NCI-H82 (cell line): ENCODE results near the gene FBXO5.
A peak's percentile ranks its signal among the peaks of the same experiment; 100 is the strongest.
"Not testable (repeated sequence)": the region's sequence is repeated elsewhere in the genome, so short reads cannot be mapped to it uniquely, and the experiment has no call there.

Experiments
- DNase-seq: peaks from one replicate; lab custom pipeline; 2025; lab: John Stamatoyannopoulos, UW

The FBXO5 gene, protein sequence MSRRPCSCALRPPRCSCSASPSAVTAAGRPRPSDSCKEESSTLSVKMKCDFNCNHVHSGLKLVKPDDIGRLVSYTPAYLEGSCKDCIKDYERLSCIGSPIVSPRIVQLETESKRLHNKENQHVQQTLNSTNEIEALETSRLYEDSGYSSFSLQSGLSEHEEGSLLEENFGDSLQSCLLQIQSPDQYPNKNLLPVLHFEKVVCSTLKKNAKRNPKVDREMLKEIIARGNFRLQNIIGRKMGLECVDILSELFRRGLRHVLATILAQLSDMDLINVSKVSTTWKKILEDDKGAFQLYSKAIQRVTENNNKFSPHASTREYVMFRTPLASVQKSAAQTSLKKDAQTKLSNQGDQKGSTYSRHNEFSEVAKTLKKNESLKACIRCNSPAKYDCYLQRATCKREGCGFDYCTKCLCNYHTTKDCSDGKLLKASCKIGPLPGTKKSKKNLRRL

DNA sequence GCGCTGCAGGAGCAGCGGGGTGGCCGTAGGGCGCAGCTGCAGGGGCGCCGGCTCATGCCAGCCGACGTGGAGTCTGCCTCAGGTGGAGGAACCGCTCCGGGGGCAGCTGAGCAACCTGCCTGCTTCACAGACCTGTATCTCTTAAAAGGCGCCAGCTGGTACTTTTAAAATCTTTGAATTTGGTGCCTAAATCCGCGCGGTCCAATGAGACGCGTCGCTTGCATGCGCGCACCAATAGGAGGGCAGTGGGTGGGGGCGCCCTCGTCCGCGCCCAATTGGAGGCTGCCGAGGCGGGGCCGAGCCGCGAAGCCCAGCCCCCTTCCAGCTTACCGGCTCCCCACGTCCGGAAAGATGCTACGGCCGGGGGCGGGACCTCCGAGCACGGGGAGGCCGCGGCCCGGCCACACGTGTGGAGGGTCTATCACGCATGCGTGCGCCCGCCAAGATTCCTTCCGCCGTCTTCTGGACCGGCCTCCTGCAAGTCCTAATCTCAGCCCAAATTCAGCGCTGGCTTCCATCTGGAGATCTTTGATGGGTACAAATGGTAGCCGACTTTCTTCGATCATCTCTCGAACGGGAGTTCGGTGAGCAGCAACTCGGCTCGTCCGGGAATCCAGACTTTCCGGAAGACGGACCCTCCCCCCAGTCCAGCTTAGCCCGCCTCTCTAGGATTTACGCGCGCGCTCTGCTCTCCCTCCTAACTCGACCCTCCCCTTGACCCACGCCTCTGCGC is at the start of gene FBXO5:
FBXO5 (minus strand) TSS at position 138 of the 733 bp plus-strand sequence; CDS start at position 56, 82 bp downstream.
- peak; percentile 99 for DNase-seq

DNA sequence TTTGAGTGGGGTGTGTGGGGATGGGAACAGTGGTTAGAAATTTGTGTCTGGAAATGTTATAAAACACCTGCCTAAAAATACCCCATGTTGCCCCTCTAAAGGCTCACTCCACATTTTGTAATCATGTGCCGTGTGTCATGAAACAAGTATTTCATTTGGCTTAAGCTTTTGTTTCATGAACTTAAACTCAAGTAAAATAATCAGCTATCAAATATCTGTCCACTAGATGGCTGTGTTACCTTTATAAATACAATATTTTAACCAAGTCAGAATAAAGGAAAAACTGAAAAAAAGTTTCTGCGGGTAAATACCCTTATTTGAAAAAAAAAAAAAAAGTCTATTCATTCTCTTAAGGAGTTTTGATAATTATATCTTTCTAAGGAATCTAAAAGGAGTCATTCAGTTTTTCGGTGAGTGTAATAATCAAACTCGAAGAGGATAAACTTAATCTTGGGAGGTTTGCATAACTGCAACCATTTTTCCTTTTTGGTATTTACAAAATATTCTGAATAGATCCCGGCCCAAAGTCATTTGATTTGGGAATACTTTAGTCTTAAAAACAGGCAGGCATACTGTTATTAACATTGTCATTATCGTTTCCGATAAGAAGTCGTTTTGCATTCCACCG is 49.5 kb upstream of the FBXO5 start:
- DNase-seq = peak; percentile 35

DNA sequence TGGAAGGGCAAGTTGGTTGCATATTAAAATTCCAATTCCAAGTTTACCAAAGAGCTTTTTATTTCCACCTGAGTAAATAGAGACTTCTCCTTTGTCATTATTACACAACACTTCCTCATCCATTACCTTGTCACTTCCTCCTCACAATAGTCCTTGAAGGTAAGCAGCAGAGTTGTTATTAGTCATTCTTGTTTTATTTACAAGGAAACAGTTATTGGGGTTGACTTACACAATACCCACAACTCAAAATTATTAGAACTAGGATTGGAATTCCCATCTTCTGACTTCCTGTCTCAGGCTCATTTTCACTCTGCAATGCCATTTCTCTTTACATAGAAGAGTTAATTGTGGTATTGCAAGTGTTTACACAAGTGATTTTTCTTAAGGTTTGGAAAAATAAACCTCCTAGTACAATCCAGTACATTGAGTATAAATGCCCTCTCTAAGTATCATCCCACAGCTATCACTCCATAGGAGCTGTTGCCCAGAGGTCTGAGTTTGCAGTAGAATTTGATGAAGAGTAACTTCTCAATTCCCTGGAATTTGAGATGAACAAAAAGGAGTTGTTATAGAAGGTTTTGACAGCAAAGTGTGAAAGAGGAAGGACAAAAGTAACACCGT is 48.6 kb upstream of the FBXO5 start:
- DNase-seq = no peak

DNA sequence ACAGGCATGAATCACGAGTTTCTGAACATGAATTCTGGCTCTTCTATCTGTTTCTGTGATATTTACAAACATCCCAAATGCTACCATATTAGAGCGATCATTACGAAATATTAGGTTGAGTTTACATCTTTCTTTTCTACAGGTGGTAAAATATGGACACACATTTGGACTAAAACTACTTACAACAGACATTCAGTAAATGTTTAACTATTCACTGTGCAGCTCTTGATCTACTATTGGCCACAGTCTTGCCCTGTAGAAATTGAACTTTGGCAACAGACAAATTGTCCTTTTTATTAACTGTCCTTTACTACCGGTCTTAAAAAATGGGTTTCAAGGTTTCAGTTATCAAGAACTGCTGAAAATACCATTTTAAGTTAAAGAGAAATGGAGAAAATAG is 46.1 kb upstream of the FBXO5 start:
- DNase-seq = no peak

DNA sequence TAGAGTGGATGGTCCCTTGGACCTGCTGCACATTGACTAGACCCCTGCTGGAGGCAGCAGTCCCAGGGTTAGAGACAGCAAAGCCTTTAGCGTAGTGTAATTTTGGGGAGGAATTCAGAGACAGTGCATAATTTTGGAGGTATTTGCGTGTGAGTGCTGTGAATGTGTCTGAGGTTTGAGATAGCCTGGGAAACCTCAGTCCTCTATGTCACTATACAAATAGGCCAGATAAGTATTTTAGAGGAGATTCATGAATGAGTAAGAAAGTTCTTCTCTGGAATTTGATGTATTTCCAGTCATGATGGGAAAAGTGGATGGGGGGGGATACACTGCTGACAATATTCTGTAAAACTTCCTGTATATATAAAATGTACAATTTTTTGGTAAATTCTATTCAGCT is 45.4 kb upstream of the FBXO5 start:
- DNase-seq = no peak

DNA sequence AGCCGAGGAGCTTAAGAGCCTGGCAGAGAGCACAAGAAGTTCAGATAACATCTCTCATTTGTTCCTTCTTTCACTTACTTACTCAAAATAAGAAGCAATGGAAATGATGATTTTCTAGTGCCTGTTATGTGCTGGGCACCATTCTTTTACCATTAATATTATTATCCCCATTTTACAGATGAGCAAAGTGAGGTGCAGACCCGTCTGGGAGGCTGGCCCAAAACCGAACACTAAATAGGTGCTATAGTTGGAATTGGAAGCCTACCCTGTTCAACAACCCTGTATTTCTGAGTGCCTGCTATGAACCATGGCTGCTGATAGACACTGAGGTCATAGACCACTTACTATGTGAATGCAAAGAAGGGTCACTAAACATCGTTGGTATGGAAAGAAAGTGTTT is 44.6 kb upstream of the FBXO5 start:
- no peak for DNase-seq

DNA sequence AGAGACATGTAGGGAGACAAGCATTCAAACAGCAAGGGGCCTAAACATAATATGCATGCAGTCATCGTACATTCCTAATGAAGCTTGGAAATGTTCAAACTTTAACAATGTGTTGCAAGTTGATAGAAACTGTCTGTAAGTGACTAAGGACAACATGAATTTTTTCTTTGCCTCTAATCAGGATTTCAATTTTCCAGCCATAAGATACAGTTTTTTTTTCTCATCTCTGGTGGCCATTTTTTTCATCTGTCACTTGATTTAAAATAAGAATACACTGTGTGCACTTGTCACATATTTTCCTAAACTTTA is 41.8 kb upstream of the FBXO5 start:
- DNase-seq = no peak

DNA sequence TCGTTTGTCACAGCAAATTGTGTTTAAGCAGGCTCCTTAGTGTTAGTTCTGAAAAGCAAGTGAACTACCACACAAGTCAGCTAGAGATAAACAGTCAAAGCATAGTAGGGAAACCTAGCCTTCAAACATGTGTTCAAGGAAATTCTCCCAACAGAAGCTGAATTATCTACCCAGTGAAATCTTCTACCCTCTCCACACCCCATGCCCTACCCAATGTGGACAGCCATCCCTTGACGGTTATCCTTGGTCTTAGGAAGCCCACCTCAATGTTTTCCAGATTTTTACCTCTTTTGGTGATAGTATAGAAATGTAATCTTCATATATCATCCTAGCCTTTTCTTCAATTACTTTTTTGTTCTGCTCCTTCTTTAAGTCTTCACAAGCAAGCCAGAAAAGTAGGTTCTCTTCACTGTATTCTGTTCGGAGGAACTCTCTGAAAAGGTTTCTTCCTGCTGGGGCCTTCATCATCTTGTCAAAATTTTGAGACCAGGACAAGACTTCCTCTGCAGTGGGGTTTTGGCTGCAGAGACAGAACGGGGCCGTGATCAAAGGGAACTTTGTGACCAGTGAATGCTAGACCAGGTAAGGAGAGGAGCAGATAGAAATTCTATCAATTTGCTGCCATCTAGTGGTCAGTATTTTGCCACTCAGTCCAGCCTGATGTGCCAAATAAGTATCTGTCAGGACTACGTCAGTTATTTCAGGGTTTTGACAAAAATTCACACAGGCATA is 41.3 kb upstream of the FBXO5 start:
- peak; percentile 83 for DNase-seq

DNA sequence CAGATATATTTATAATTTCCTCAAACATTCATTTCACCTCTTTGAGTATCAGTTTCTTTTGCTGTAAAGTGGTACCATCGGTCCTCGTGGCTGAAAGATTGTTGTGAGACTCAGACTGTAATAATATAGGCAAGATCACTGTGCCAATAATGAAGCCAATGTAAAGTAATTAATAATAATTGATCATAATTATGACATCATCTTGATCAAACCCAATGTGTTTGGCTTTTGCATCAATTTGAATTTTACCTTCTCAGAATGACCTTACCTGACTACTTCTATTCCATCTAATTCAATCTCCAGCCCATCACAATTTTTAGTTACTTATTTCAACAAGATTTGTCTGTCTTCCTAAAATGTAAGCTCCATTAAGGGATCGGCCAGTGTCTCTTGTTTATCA is 35.5 kb upstream of the FBXO5 start:
- no peak for DNase-seq

DNA sequence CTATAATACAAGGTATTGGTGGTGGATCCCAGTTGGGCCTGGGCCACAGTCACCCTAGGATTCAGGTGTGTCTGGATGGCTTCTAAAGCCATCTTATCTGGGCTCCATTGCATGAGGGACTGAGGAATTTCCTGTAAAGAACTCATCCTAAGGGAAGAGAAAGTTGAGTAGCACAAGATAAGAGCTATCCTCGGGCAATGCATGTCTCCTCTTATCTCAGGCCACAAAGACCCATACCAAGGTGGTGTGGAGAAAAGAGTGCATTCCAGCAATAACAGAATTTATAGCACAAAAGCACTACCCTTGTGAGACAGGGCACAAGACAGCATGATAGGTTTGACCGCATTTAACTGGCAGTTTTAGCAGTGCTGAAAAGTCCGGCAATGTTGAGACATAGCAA is 34.0 kb upstream of the FBXO5 start:
- no peak for DNase-seq

DNA sequence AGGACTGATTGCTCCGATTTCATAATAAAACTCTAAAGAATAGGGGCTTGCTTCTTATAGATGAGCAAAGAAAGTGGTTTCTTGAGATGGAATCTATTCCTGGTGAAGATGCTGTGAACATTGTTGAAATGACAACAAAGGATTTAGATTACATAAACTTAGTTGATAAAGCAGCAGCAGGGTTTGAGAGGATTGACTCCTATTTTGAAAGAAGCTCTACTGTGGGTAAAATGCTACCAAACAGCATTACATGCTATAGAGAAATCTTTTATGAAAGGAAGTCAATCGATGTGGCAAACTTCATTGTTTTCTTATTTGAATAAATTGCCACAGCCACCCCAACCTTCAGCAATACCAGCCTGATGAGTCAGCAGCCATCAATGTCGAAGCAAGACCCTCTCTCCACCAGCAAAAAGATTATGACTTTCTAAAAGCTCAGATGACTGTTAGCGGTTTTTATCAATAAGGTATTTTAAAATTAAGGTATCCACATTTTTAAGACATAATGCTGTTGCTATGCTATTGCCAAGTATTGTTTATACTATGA is 32.3 kb upstream of the FBXO5 start:
- DNase-seq = no peak

DNA sequence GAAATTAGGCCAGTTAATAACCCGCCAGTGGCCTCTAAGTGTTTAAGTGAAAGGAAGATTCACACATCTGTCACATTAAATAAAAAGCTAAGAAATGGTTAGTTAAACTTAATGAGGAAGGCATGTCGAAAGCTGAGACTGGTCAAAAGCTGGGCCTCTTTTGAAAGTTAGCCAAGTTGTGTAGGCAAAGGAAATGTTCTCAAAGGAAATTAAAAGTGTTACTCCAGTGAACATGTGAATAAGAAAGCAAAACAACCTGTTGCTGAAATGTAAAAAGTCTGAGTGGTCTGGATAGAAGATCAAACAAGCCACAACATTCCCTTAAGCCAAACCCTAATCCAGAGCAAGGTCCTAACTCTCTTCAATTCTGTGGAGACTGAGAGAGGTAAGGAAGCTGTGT is 30.6 kb upstream of the FBXO5 start:
- DNase-seq = no peak

DNA sequence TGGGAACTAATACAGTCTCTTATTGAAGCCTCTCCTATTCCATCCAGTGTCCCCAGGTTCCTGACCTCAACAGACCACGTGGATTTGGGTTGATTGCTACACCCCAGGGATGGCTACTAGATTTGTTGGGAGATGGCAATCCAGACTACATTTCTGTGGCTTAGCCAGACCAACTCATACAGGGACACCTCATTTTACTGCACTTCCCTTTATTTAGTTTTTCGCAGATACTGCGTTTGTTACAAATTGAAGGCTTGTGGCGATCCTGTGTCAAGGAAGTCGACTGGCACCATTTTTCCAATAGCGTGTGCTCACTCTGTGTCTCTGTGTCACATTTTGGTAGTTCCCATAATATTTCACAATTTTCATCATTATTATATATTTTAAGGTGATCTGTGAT is 30.0 kb upstream of the FBXO5 start:
- DNase-seq = no peak

DNA sequence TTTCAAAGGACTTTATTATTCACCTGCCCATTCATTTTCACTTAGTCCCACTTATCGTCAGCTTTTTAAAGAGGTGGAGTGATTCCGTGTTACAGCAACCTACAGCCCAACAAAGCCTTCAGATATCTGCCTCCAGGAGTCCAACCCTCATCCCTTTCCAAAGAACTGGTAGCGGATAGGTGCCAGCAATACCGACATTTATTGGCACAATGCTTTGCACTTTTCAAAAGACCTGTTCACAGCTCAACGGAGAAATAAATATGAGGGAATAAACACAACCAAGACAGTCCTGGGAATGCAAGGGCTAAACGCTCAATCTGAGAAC is 20.5 kb upstream of the FBXO5 start:
- peak; percentile 63 for DNase-seq

DNA sequence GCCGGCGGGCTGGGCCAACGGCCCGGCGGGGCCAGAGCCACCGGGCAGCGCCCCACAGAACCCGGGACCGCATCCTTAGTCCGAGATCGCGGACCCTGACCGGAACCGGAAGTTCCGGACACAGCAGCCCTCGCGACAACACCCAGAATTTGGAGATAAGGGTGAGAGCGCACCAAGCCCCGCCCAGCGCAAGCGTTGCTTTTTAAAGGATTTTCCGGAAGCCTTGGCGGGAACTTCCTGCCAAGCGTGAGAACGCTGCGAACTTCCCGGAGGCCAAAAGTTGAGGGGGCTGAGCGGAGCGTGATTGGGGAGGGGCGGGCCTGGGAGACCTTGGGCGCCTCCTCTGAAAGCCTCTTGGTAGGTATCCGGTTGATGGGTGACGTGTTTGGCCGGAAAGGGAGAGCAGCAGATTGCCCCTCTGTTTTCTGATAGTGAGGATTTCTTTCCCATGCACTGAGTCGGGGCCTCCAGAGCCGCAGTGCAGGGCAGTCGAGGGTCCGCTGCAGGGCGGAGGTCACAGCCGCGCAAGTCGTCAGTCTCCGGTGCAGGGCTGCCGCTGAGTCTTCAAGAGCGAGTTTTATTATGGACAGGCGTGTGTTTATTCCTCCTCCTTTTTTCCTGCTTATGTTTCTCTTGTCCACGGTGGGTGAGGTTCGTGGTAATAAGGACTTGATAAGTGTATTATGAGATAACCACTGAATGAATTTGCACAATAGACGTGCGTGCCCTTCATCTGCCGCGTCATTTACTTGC is 19.9 kb upstream of the FBXO5 start, which contains the start of gene MTRF1L:
MTRF1L (minus strand) TSS at position 97 of the 753 bp plus-strand sequence; CDS start at position 73, 24 bp downstream.
- peak; percentile 99 for DNase-seq

DNA sequence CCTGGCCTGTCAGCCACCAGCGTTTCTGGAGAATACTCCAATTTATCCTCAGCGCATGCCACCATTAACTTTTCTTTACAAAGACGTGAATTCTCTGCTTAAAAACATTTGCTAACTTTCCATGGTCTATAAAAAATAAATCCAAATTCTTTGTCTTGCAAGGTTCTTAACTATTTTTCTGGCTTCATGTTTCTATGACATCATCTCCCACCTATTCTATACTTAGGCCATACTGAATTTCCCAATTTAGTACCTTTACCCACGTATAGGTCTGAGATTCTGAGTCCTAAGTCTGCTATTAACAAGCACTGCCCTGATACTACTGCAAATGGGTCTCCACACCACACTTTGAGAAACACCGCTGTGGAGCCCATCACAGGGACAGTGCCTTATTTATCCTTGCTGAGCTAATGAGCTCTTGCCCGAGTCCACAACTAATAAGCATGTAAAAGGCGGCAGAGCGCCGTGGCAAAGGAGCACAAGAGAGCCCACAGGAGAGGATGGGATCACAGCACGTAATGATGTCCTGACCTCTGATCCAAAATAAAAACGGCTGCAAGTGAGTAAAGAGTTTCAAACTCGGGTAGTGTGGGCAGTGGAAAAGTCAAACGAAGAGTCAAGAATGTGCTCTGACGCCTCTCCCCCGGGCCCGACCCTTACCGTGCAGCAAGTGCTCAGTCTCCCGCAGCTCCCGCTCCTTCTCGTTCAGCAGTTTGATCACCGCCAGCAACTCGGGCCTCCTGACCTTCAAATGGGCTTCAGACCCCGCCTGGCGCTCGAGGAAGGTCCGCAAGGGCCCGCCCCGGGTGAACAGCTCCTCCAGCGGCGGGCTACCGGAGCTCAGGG is 19.1 kb upstream of the FBXO5 start:
- DNase-seq = peak; percentile 60

DNA sequence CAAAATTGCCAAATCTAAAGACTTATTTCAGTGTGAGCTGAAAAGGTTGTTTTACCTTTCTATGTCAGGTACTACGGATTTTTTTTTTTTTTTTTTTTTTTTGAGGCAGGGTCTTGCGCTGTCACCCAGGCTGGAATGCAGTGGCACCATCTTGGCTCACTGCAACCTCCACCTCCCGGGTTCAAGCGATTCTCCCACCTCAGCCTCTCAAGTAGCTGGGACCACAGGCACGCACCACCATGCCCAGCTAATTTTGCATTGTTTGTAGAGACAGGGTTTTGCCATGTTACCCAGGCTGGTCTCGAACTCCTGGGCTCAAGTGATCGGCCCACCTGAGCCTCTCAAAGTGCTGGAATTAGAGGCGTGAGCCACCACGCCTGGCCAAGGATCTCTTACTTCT is 17.9 kb upstream of the FBXO5 start:
- DNase-seq = not testable (repeated sequence)

DNA sequence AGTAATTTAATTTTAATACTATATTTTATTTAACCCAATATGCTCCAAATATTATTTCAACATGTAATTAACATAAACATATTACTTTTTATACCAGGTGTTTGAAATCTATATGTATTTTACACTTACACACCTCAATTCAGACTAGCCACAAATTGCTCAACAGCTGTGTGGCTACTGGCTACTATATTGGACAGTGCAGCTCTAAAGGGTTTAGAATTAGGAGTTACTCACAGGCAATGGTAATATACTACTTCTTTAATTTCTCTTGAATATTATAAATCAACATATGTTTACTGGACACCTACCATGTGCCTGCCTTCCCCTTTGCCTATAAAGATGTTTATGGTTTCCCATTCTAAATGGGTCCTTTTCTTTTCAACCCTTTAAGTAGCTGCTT is 17.4 kb upstream of the FBXO5 start:
- DNase-seq = no peak

DNA sequence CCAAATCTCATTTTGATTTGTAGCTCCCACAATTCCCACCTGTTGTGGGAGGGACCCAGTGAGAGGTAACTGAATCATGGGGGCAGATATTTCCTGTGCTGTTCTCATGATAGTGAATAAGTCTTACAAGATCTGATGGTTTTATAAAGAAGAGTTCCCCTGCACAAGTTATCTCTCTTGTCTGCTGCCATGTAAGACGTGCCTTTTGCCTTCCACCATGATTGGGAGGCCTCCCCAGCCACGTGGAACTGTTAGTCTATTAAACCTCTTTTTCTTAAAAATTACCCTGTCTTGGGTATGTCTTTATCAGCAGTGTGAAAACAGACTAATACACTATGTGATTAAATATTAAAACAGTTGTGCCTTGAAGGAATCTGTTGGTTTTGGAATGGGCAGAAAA is 16.7 kb upstream of the FBXO5 start:
- not testable (repeated sequence) for DNase-seq

DNA sequence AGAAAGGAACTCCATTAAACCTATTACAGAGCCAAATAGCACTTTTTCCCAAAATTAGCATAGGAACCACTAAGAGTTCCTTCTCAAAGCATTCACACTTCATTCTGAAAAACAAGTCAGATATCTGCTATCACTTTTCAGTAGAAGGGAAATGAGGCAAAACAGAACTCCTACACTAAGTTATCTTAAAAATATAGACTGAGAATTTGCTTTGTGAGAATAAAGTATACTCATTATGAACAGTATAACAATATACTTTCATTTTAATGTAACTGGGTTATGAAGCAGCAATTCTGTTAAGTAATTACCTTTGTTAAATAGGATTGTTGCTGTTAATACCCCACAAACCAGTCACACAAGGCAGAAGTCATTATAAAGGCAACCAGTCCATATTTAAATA is 11.0 kb upstream of the FBXO5 start:
- DNase-seq = no peak
